NCI-H226 (cell line): ENCODE measurements around the gene MED17.
"Not testable (repeated sequence)": the region's sequence is repeated elsewhere in the genome, so short reads cannot be mapped to it uniquely, and the experiment has no call there.

Experiments
- DNase-seq: peaks from one replicate; pipeline ENCODE4 v3.0.0-alpha.2; 2015

The MED17 gene

DNA sequence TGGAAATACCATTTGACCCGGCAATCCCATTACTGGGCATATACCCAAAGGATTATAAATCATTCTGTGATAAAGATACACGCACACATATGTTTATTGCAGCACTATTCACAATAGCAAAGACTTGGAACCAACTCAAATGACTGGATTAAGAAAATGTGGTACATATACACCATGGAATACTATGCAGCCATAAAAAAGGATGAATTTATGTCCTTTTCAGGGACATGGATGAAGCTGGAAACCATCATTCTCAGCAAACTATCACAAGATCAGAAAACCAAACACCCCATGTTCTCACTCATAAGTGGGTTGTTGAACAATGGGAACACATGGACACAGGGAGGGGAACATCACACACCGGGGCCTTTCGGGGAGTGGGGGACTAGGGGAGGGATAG, 25.0 kb upstream of the MED17 start:
- DNase-seq = not testable (repeated sequence)

DNA sequence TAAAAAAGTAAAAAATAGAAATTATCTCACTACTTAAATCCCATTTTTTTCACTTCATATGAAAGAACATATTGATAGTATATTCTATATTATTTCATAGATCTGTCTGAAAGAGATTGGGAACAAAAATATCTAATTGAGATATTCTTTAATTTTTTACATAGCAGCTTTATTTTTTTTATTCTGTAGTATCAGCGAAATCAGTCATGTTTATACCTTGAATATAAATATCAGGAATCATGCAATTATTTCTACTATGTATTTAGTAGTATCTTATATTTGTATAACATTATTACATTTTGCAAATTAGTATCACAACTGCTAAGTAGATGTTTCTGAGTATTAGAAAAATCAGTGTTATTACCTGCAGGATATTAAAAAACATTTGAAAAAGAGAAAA, 22.2 kb upstream of the MED17 start:
- no peak for DNase-seq

DNA sequence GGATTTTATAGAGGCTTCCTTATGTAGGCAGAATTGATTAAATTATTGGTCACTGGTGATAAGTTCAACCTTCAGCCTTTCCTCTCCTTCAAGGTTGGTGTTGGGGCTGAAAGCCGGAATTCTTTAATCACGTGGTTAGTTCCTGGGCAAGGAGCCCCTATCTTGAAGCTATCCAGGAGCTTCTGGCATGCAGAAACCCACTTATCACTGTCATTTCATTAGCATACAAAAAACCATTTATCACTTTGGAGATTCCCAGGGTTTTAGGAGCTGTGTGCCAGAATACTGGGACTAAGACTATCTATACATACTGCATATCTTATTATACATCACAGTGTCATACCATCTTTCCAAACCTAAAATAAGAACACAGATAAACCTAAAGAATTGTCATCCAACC, 18.5 kb upstream of the MED17 start:
- no peak for DNase-seq

DNA sequence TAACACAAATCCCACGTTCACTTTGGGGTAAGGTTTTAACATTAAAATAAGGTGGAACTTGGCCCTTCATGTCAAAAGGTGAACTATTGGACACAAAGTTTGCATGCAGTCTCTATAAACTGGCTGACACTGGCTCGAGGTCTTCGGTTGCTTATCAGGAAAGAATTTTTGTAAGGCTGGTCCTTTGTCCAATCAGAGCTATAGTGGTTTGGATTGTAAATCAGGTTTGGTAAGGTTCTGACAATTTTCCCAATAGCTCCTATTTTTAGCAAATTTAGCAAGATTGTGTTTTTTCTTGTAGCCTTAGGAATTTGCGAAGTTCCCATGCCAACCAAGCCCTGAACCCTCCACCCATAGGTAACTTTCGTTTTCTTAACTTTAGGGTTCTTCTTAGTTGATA, 17.6 kb upstream of the MED17 start:
- DNase-seq = no peak

DNA sequence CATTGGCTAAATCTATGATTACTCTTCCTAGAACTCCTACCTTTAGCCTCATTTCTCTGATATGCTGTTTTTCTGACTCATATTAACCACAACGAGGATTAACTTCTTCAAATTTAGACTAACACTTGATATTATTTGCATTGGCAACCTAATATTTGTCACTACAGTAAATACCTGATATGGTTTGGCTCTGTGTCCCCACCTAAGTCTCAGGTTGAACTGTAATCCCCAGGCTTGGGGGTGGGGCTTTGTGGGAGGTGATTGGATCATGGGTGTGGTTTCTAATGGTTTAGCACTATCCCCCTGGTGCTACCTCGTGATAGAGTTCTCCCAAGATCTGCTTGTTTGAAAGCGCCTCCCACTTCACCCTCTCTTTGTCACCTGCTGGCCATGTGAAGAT, 17.1 kb upstream of the MED17 start:
- no peak for DNase-seq

DNA sequence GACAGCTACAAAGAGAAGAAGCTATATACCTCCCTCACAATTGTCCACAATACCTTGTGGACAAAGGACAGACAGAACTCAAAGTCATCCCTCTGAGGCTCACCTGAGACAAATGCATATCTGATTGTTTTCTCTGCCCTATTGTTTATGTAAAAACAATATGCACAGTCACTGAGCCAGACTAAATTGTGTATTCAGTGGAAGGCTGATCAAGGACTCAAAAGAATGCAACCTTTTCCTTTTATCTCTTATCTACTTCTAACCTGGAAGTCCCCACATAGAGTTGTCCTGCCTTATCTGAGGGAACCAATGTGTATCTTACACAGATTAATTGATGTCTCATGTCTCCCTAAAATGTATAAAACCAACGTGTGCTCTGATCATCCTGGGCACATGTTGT, 13.9 kb upstream of the MED17 start:
- no peak for DNase-seq

DNA sequence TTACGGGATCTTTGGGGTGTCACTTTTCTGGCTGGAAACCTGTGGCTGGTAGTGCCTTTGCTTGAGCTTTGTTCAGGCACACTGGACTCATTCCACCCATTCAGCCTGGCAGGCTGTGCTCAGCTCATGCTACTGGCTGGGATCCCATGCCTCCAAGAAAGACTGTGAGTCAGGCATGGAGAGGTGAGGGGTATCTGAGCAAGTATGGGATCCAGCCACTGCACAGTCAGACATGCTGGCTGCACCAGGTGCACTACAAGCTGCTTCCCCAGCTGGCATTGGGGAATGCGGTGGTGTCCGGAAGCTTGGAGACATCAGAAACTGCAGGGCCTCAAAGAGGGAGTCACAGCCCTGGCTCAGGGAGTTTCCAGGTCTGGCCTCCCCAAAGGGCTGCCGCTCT, 12.0 kb upstream of the MED17 start:
- DNase-seq = no peak

DNA sequence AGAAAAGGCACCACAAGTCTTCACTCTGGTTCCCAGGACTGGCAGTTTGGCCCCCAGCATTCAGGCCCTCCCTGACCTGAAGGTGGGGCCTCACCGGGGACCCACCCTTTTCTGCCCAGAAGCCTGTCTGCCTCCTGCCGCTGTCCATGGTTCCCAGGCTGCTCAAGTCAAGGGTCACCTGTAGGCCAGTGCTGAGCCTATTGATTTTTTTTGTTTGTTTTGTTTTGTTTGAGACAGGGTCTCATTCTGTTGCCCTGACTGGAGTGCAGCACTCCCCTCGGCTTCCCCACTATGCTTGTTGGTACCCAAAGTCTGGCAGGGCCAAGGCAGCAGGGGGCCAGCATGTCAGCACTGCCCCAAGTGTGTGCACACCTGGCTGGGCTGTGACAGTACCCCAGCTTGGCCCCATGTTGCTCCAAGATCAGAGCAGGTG, 11.0 kb upstream of the MED17 start:
- DNase-seq = no peak

DNA sequence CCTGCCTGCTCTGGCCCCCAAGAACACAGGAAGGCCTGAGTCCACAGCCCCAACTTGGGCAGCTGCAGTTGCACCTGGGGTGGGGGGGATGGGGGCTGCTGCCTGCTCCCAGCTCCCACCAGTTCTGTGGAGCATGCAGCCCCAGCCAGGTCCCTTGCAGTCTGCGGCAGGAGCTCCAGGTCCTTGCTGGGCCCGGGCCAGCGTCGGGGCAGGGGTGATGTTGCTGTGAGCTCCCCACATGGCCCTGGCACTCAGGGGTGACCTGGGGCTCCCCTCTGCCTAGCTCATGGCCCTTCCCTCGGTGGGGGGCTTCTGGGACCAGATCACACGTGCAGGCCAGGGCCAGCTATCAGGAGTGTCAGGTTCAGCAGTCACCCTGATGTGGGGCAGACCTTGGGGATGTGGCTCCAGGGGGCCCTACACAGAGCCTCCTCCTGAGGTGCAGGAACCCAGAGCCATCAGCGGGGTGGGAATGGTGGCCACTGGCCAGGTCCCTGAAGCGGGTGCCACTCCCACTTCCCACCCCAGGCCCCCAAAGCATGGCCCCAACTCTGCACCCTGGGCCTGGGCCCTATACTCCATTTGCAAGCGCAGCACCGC, 10.4 kb upstream of the MED17 start:
- no peak for DNase-seq

DNA sequence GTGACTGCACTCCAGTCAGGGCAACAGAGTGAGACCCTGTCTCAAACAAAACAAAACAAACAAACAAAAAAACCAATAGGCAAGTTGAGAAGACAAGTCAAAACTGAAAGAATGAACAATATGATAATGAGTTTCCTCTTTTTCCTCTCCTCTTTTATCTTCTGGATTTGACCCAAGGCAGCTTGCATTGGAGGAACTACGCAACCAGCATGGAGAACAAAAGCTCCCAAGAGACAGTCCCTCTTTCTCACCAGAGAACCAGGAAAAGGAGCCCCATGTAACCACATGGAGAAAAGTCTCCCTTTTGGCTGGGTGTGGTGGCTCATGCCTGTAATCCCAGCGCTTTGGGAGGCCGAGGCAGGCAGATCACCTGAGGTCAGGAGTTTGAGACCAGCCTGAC, 9.5 kb upstream of the MED17 start:
- DNase-seq = not testable (repeated sequence)

DNA sequence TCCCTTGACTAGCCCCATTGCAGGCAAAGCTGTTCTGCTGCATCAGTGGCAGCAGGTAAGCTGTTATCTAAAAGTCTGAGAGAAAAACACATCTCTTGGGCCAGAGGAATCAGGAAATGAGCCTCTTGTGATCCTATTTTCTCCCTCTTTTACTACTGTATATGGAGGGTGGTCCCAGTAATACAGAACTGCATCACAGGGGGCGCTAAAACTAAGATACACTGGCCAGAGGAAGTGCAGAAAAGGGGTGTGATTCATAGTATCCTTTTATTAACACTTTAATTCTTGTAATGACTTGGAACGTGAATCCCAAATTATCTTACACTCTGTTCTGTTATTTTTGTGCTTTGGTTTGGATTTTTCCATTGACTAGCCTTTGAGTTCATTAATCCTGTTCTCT, 8.8 kb upstream of the MED17 start:
- DNase-seq = no peak

DNA sequence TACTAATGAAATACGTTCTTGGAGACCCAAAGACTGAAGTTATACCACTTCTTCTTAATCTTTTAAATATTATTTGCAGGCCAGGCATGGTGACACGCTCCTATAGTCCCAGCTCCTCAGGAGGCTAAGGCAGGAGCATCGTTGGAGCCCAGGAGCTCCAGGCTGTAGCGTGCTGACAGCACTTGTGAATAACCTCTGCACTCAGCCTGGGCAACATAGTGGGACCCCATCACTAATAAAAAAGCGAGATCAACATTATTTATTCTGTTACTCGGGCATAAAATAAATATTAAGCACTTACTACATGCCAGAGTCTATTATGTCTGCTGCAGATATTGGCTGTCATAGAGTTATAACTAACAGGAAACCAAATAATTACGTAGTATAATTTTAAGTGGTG, 720 bp upstream of the MED17 start:
- DNase-seq = no peak

DNA sequence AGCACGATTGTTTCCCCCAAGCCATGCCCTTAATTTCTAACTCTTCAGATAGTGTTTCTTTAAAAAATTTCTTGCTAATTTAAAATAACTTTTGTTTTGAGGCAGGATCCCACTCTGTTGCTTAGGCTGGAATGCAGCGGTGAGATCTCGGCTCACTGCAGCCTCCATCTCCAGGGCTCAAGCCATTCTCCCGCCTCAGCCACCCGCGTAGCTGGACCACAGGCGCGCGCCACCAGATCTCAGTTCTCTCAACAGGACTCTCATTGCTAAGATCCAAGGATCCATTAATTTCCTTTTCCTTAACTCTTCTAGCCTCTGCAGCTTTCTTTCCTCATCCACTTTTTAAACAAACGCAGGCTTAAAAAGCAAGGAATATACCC, 327 bp upstream of the MED17 start:
- no peak for DNase-seq

DNA sequence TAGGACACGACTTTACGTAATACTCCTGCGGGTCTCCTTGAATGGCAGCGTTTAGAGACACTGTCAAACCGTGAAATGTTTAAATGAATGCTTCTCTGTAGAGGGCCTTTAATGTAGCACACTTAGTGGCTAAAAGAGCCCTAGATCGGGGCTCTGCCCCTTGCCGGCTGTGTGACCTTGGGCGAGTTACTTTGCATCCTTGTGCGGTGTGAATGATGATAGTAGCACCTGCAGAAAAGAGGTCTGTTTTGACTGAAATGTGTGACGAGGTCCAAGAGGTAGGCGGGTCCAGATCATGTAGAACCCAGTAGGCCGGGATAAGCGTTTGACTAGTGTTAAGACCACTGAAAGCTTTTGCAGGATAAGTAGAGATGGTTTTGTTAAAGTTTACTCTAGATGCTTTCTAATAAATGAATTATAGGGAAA, 866 bp downstream of the MED17 start:
- DNase-seq = no peak

DNA sequence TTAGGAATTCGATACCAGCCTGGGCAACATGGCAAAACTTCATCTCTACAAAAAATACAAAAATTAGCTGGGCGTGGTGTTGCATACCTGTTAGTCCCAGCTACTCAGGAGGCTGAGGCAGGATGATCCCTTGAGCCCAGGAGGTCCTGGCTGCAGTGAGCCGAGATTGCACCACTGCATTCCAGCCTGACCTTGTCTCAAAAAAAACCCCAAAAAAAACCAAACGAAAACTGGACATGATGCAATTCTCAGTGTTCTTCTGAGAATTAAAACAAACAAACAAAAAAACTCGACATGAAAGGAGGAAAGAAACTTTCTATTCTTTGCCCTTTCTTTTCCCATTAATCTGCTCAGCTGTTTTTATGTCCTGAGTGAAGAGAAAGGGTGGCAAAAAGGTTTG, 7.4 kb downstream of the MED17 start:
- DNase-seq = no peak

DNA sequence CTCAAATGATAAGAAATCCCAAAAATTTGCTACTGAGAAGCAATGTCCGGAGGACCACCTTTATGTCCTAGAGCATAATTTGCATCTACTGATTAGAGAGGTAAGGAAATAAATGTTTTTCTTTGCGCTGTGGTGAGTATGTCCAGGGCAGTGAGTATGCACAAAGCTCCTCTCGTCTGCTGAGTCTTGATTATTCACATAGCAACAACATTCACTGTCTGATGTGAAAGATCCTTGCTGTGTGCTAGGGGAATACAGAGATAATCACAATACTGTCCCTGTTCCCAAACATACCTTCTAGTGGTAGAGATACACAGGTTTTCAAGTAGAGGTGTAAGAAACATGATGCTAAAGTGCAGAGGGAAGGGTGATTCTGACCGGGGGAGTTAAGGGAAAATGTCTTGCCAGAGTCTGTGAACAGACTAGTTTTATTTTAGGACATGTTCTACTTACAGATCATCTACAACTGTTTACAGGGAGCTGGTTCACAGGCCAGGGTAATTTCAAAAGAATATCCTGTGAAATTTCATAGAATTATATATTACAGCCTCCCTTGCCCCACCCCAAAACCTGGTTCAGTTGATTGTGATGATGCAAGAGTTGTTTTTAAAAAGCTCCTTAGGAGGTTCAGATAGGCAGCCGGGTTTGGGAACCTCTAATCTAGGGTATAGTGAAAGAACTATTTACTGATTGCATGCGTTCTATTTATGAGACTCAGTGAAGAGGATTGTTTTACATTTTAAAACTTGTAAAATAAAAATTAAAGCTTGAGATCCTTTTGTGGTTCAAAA, 12.6 kb downstream of the MED17 start:
- no peak for DNase-seq

DNA sequence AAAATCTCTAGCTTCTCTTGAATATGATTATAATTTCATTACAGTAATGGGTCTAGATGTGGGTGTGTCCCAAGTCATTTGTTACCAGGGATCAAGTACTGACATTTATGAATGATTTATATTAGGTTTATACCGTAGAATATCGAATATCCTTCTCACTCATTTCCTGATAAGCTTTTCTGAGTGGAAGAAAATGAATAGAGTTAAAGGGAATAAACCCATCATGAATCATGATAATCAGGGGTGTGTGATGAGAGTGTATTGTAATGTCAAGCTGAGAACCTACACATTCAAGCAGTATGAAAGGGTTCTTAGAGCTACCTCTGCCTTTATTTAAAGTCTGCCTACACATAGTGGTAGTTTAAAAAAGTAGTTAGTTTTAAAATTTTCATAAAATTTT, 17.3 kb downstream of the MED17 start:
- no peak for DNase-seq

DNA sequence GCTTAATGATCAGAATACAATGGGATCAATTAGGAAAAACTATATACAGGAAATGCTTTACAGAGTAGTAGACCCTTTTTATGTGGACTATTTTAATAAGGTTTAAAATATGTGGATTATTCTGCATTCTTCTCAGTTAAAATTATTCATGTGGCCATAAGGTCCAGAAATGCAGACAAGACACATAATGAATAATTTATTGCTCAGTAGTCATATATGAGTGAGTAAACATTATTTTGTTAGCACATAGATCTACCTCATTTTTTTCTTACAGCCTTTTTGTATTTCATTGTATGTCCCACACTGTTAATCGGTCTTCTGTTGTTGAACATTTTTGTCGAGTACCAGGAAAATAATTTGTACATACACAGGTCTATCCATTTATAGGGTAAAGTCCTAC, 20.8 kb downstream of the MED17 start:
- DNase-seq = no peak

DNA sequence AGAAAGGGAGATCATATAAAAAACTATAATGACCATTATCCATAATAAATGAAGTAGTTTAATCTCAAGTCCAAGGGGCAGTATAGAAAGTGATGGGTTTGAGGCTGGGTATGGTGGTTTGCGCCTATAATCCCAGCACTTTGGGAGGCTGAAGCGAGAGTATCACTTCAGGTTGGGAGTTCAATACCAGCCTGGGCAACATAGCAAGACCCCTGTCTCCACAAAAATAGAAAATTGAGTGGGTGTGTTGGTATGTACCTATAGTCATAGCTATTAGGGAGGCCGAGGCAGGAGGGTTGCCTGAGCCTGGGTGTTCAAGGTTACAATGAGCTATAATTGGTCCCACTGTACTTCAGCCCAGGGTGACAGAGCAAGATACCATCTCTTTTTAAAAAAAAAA, 23.9 kb downstream of the MED17 start:
- no peak for DNase-seq

DNA sequence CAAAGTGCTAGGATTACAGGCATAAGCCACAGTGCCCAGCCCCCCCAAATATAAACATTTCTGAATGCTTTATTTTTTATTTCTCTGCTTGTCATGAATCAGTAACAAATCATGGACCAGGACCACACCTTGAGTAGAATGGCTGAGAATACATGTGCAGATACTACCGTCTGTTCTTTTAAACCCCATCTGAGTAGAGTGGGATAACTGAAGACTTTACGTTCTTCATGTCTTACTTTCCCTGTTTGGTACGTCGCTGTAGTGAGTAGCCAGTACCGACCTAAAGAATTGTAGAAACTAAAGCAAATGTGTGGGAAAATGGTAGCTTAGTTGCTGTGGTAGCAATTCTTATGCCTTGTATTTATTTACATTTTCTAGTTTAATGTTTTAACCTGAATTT, 29.9 kb downstream of the MED17 start:
- DNase-seq = no peak

DNA sequence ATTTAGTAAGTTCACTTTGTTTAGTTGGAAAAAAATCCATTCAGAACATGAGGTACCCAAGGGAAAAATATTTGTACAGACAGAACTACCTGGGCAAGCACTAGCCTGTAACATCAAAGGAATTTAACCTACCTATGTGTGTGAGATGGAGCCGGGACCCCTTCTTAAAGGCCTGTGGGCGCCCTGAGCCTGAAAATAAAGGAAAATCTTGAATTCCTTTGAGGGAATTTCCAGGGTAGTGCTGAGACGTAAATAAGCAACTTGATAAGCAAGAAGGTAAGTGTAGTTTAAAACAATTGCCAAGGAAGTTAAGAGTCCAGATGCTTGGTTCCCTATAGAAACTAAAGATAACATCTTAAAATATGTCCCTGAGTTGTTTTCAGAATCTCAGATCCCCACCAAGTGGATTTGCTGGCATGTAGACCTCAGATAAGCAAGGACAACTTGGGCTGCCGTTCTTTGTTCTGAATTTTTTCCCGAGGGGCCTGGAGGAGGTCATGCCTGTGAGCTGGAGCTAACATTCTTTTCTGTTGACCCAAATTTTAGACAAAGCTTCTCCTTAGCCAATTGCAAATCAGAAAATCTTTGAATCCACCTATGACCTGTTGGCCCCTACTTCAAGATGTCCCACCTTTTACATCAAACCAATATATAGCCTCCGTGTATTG, 31.0 kb downstream of the MED17 start:
- no peak for DNase-seq

DNA sequence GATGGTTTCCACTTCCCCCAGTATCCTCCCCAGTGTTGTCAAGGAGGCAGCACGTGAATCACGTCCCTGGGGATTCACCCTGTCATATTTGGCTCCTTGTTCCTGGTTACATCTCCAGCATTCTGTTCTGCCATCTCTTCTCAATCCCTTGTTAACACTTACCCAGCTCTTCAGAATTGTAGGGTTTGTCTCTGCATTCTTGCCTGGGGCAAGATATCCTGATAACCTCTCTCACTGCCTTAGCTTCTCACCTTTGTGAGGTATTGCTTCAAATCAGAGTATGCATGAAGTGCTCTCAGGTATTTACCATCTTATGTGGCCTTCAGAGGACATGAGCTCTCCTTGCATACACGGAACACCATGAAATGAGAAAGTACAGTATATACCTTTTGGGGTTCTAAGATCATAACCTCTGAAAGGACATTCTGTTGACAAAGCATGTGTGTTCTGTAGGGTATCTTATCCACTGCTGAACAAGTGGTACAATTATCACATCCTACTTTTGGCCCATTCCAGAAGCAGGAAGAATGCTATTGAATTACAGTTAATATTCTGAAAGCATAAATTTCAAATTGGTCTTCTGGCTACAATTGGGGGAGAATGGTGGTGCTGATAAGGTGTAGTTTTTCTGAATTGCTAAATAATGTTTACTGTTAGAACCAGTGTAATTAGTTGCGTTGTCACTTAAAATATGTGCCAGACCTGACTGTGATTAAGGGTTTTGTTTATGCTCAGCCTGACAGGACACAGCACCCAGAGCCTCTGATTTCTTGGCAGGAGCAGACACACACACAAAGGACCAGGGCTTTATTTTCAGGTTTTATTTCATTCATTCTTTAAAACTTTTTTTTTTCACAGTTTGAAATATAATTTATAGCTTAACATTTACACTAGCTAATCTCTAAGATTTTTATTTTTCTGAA, 33.6 kb downstream of the MED17 start:
- no peak for DNase-seq

DNA sequence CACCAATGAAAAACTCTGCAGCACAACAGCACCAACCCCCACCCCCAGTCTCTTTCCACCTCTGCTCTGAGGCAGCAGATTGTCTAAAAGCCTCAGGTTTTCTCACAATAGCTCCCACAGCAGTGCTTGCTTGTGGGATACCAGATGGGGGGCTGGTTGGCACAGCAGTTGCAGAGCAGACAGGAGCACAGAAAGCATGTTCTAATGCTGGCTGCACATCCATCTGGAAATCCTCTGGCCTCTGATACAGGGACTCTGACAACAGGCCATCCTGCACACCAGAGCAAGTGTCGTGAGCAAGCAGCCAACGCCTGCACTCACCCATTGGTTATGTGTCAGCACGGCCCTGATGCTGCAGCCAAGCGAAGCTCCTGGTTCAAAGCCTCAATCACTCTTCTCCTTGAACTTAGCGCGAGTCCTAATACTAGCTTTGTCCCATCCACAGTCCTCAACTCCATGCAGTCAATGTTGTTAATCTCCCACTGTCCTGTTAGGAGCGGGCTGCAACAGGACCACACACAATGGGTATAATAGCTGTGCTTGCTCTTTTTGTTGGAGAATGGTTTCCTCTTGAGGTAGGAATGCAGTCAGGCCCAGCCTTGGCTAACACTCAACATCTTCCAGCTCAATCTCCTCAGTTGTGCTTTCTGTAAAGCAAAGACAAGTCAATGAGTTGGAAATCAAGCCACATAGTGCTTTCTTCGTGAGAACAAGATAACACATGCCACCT, 36.0 kb downstream of the MED17 start:
- no peak for DNase-seq
